GM18505 (cell line): ENCODE results near the gene CNRIP1.

Source experiments
- ATAC-seq: cut with Tn5 transposase; IDR thresholded peaks from one replicate; pipeline ENCODE4 v1.9.1; 2021; ENCODE audit not compliant: unreplicated experiment
- POLR2A ChIP-seq: IDR thresholded peaks from 4 replicates; pipeline ENCODE4 v1.6.1; 2011; ENCODE audit warnings: borderline replicate concordance; ENCODE audit not compliant: insufficient read depth, insufficient read length; ENCODE audit errors: extremely low read depth

Gene CNRIP1, protein sequence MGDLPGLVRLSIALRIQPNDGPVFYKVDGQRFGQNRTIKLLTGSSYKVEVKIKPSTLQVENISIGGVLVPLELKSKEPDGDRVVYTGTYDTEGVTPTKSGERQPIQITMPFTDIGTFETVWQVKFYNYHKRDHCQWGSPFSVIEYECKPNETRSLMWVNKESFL

GRCh38 chr2:68319398-68320117 is at the start of gene CNRIP1:
CNRIP1 (minus strand) TSS chr2:68319949; CDS start chr2:68319400, 549 bp downstream.
- TF ChIP-seq POLR2A = no peak
- no peak for ATAC-seq

DNA sequence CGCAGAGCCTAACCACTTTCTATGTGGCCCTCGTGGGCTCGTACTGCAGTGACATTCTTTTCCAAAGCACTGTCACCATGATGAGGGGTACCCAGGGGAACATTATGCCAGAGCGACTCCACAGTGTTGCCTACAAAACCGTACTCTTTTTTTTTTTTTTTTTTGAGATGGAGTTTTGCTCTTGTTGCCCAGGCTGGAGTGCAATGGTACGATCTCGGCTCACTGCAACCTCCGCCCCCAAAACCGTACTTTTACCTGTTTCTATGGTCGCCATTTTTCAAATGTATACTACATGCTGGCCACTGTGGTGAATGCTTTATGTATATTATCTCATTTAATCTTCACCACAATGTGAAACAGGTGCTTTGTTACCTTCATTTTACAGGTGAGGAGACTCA is 49.6 kb upstream of the CNRIP1 start:
- ATAC-seq = no peak
- TF ChIP-seq POLR2A = peak; percentile 10

- ATAC-seq = no peak
- peak; percentile 35 for TF ChIP-seq POLR2A
Observed at GRCh38 chr2:68368654-68369336, 49.0 kb upstream of the CNRIP1 start.

DNA sequence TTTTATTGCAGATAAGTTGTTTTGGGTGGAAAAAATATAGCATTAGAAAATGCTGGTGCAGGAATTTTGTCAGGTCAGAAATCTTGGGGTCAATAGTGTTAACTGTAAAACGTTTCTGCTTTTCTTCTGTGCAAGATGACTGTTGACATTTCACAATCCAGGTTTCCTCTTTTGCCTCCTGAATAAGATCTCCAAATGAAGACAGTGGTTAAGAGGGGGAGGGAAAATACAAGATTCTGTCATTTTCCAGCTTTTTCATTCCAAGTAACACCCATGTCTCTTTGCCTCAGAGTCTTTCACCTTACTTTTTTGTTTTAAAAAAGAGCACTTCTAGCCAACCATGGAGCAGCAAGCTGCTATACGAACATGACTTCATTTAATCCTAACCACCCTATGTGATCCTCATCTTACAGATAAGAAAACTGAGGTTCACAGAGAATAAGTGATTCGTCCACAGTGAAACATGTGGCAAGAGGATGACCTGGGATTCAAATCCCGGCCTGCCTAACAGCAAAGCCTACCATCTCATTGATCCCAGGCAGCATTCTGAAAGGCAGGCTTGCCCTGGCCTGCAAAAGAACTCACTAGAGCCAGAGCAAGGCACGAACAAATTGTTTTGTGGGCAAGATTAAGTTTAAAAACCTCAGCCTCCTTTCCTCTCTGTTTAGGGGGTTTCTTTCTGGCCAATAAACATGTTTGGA is 48.4 kb upstream of the CNRIP1 start:
- ATAC-seq = no peak
- TF ChIP-seq POLR2A = no peak

DNA sequence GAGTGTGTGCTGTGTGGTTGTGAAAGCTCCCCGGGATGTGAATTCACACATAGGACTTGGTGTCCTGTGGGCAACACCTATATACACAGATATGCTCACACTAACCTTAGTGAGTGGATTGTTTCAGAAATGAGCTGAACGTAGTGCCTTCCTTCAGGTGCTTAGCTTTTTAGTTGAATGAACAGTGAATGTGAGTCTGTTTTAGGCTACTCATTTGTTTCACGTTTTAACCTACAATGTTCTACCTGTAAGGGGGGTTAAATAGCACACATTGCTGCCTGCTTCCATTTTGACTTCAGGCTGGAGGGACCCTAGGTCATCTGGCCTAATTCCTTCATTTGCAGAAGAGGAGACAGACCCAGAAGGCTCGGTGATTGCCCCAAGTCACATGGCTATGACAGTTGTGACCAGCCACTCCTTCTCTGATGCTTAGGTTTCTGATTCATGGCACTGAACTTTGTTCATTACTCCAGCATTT is 46.4 kb upstream of the CNRIP1 start:
- no peak for ATAC-seq
- TF ChIP-seq POLR2A = peak; percentile 63

GRCh38 chr2:68365087-68365486 is 45.3 kb upstream of the CNRIP1 start, which contains the start of gene PLEK:
PLEK (plus strand) TSS chr2:68365282; CDS start chr2:68365352, 70 bp downstream.
- peak; percentile 54 for ATAC-seq
- TF ChIP-seq POLR2A = peak; percentile 95

- no peak for ATAC-seq
- no peak for TF ChIP-seq POLR2A
Observed at GRCh38 chr2:68363721-68364120, 44.0 kb upstream of the CNRIP1 start.

DNA sequence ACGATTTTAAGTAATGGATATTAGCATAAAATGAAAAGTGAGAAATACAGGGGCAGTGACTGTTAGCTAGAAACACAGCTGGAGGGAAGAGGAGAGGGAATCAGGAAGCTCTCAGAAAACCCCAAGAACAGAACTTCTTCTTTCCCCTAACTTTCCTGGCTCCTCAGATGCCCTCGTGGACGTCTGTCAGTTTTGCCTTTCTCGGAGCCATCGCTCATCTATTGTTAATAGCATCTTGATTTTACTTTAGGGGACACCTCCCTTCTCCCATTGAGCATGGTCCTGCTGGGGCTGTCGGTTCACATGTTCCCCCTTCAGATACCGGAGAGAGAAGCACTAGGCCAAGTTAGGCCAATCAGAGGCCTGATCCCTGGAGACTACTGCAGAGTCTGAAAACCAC is 43.0 kb upstream of the CNRIP1 start:
- no peak for TF ChIP-seq POLR2A
- ATAC-seq = no peak

- TF ChIP-seq POLR2A = peak; percentile 62
- ATAC-seq = peak; percentile 47
Observed at GRCh38 chr2:68362069-68362468, 42.3 kb upstream of the CNRIP1 start.

DNA sequence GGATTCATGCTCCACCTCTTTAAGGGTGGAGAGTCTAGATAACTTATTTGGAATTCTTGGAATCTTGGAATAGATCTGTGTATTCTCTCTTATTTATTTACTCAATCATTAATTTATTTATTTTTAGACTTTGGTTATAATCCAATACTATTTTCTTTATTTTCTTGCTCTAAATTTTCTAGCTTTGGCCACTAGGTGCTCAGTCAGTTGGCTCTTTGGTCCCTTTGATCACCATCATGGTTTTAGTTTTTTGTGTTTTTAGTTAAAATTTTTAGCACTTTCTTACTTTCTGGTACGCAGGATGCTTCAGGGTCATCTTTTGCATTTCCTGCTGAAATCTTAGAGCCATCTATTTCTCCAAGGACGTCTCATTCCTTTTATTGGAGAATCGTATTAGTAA is 40.1 kb upstream of the CNRIP1 start:
- no peak for ATAC-seq
- TF ChIP-seq POLR2A = no peak

- no peak for TF ChIP-seq POLR2A
- ATAC-seq = no peak
Observed at GRCh38 chr2:68357605-68358337, 38.0 kb upstream of the CNRIP1 start.

DNA sequence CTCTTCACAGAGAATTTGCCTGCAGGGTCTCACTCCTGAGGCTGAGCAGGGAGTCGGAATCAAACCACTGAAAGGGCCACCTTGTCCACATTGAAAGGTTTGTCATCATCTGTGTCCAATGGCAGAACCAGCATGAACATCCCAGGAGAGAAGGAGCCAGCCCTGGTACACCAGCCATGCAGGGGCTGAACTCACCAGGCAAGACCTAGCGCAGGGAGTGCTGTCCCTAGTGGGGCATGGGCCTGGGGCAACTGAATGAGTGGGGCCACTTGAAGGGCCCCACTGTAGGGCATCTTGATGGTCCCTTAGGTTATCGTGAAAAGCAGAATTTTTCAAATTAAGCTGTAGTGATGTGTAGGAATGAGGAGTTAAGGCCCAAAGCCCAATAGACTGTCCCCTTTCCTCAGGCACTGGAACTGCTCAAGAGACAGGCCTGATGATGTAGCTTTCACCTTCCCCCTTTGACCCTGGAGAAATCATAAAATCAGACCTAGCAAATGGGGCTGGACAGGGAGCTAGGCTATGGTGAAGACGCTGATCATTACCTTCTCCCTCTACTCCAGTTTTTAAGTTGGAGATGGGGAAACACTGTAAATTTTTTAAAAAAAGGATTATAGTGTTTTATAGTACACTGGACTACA is 37.0 kb upstream of the CNRIP1 start:
- ATAC-seq = no peak
- TF ChIP-seq POLR2A = no peak
